Activated T-cell treated with anti-CD3 and anti-CD28 coated beads for 48 hours (primary cell): Measurements from ENCODE around the gene EPHB1.

ENCODE experiments used
- DNase-seq: peaks from one replicate; pipeline ENCODE4 v3.0.0-alpha.2; 2020; ENCODE audit warnings: low read depth

Gene EPHB1

DNA sequence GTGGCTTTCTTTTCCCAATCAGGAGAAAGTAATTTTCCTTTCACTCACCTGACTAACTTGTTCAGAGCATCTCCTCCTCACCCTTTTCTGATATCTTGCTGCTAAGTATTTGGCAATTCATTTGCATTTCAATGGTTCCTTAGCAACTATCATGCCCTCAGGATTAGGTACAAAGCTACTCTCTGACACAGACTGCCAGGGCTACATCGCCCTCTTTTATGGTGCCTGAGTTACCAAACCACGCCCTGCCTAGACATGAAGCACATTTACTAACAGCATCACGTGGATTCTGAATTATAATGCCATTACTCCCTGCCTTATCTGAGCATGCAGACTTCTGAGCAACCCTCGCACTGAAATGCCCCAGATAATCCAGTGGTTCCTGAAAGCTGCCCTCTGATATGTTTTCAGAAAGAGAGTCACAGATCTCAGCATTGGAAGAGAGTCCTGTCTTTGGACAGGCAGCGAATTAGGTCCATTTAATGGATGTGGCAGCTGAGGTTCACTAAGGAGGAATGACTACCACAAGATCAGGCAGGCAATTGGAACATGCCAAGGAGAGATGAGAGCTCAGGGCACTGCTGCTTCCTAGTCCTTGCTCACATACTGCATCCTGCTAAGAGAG lies 14.5 kb downstream of the EPHB1 start:
- no peak for DNase-seq

- DNase-seq = no peak
Observed at GRCh38 chr3:134810052-134810435, 15.0 kb downstream of the EPHB1 start.

DNA sequence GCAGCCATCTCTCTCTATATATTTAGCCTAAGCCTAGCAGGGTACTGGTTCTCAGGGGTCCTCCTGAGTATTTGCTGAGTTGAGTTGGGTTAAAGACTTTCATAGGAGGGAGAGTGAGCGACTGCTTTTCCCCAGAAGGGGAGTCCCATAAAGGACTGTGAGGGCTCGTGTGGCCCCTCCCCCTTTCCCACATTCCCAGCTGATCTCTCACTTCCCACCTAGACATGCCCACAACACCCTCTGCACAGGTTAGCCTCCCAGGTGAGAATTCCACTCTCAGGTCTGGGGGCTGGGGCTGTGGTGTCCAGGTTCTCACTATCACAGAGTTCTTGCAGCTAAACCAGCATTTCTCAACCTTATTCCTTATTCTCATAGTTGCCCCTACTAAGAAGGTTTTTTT lies 15.8 kb downstream of the EPHB1 start:
- no peak for DNase-seq

DNA sequence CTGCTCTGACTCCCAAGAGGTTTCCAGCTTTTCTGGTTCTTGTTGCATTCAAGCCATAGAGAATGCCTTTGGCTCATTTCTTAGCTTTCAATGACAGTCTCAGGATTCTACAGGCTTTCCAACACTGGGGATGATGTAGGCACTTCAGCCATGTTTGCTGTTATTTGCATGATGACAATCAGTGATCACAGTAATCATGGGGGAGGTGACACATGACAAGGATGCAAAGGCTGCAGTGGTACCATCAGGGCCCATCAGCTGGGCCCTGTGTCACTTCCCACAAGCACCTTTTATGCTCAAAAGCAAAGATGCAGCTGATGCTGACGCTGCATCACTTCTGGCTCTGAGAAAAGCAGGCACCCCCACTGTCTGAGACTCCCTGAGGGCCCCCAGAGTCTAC lies 18.6 kb downstream of the EPHB1 start:
- DNase-seq = no peak

DNA sequence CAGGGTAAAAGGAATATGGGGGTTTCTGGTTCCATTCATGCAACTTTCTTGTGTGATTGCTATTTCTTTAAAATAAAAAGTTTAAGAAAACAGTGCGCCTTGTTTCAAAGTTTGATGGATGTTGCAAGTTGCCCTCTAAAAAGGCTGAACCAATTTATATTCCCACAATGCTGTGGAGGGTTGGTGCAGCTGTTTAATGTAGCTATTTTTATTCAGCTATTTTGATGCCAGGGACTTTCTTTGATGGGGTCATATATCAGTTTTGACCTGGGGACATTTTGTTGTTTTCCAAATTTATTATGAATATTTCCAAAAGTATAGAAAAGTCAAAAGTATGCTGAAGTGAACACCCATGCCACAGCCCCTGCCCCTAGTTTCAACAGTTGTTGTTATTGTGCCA lies 20.5 kb downstream of the EPHB1 start:
- no peak for DNase-seq

GRCh38 chr3:134816623-134817022 lies 21.6 kb downstream of the EPHB1 start:
- no peak for DNase-seq

DNA sequence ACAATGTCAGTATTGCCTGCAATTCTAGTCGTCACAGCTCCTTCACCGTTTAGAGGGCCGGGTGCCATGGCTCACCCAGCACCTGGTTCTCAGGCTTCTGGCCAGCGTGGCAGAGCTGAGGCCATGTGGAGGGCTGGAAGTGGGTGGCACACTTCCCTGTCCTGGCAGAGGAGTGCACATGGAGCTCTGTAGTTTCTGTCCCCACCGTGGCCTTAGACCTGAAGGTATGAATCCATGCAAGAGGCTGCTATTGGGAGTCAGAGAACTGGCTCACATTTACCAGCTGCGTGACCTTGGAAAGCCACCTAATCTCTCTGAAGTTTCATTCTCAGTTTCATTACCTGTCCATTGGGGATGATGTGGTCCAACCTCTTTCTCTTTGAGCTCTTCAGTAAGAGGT lies 22.2 kb downstream of the EPHB1 start:
- no peak for DNase-seq

DNA sequence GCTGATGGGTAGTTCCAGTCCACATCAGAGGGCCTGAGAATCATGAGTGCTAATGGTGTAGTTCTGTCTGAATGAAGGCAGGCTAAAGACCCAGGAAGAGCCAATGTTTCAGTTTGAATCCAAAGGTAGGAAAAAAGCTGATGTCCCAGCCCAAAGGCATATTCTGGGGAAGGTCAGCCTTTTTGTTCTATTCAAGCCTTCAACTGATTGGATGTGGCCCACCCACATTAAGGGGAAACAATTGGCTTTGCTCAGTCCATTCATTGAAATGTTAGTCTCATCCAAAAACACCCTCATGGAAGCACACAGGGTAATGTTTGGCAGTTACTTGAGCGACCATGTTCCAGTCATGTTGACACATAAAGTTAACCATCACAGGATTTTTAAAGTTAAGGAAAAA lies 25.9 kb downstream of the EPHB1 start:
- DNase-seq = no peak

GRCh38 chr3:134822090-134822489 lies 27.0 kb downstream of the EPHB1 start:
- no peak for DNase-seq

DNA sequence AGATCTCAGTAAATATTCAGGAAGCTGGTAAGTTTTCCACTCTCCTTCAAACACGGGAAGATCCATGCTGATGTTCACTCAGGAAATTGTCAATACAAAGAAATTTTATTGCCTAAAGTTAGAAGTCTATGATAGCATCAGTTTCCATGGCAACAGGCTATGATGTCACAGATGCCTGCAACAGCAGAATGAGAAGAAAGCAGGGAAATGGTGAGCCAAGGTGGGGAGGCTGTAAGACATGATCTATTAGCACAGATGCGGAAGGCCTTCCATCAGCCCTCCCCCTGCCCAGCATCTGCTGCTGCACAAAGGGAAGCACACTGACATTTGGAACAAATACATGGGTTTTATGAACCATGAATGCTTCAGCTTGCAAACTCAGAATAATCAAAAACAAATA lies 28.6 kb downstream of the EPHB1 start:
- no peak for DNase-seq

DNA sequence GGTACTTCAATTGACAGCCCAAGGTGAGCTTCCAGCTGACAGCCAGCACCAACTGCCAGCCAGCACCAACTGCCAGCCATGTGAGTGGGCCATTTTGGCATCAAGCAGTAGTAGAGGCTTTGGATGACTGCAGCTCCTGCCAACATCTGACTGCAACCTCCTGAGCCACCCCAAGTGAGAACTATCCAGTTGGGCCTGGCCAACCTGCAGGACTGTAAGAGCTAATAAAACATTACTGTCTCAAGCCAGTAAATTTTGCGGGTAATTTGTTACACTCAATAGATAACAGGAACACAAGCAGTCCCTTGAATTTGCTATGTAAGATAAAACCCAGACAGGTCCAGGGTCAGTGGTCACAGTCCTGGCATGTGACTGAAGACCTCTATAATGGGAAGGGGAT lies 29.7 kb downstream of the EPHB1 start:
- no peak for DNase-seq

DNA sequence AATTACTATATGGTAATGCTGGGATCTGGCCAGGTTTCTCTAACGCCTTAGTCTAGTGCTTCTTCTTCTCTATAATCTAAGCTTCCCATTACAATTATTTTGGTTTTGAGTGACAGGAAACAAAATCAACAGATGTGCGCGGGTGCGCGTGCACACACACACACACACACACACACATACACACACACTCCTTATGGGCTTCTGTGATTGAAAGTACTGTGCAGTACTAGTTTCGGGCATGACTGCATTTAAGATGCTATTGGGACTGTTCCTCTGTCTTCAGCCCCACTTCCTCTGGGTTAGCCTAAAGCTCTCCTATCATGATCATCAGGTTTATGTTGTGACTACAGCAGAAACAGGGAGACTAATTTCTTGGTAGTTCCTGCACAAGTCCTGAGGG lies 32.2 kb downstream of the EPHB1 start:
- DNase-seq = no peak

DNA sequence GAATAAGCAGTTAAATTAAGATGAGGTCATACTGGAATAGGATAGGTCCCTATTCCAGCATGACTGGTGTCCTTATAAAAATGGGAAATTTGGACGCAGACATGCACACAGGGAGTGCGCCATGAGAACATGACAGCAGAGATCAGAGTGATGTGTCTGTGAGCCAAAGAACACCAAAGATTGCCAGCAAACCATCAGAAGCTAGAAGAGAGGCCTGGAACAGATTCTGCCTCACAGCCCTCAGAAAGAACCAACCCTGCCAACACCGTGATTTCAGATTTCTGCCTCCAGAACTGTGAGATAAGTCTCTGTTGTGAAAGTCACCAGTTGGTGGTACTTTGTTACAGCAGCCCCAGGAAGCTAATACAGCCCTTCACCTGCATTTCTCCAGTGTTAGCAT lies 34.7 kb downstream of the EPHB1 start:
- DNase-seq = no peak

GRCh38 chr3:134832585-134832984 lies 37.5 kb downstream of the EPHB1 start:
- DNase-seq = no peak

- DNase-seq = no peak
Observed at GRCh38 chr3:134833453-134834163, 38.5 kb downstream of the EPHB1 start.

DNA sequence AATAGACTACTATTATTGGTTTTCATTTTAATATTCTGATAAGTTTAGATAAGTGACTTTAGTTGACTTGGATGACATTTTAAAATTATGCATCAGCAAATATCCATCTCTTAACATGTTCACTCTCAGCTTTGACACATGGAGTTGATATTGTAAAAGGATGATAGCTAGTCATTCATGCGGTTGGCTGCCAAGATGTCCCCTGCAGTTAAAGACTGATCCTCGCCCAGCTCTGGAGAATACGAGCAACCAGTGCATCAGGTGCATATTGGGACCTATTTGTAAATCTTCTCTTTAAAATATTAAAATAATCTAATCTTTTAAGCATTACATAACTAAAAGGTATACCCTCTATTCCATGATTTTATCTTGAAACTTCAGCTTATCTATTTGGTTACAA lies 41.9 kb downstream of the EPHB1 start:
- no peak for DNase-seq

GRCh38 chr3:134838599-134838998 lies 43.5 kb downstream of the EPHB1 start:
- no peak for DNase-seq

DNA sequence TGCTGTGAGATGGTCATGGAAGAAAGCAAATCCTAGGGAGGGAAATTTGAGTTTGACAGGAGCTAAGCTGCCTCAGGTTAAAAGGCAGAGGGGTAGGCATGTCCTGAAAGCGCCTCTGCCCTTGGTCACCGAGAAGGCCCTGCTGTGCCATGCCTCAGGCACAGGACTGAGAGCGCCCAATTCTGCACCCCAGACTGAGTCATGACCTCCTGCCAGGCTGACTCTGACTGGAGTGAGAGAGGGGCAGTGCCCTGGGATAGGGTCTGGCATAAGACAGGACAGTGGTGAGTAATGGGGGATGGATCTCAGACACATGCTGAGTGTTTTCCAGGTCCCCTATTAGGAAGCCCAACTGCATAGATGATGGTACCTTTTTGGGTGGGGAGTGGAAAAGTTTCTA lies 44.4 kb downstream of the EPHB1 start:
- DNase-seq = no peak

DNA sequence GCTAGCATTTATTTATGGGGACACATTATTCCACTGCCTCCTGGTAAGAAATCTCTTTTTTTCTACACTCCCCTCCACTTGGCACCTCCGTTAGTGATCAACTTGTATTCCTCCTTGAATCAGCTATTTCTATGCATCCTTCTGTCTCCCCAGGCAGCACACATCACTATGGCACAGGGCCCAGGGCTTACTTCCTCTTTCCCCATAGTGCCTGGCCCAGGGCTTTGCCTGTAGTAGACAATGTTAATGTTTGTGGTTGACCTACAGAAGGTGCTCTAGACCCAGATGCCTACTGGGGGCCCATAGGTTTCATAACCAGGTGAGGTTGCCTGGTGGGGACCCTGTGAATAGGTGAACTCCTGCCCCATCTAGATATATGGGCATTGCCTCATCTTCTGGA lies 44.9 kb downstream of the EPHB1 start:
- no peak for DNase-seq

DNA sequence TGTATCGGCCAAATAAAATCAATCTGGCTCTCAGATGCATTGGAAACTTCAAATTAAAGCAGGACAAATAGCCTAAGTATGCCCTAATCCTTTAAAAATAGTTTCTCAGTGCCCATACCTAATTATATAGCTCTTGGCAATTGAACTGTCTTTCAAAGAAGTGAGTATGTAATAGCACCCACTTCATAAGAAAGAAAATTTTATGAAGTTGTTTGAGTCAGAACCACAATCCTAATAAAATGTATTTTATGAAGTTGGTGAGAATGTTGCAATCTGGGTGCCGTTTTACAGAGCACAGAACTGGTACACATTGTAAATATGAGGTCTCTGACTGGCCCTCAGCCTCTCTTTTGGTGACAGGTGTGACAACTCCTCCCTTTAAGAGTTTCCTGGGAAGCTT lies 45.4 kb downstream of the EPHB1 start:
- no peak for DNase-seq

DNA sequence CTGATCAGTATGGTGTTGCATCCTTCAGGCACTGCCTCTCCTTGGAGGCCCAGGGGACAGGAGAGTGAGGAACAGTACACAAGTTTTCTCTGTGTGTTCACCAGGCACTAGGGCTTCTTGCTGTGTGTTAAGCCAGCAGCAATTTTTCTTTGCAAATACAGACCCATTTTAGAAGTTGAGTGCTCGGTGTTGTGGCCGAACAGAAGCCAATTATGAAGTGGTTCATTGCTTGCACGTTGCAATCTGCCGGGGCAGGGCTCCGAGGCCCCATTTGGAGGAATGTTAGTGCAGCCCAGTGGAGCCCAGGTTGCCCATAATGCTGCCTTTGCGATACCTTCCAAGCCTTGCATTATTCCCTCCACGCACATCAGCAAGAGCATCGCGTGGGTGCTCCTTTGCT lies 51.0 kb downstream of the EPHB1 start:
- DNase-seq = no peak

GRCh38 chr3:134846911-134847317 lies 51.9 kb downstream of the EPHB1 start:
- no peak for DNase-seq

DNA sequence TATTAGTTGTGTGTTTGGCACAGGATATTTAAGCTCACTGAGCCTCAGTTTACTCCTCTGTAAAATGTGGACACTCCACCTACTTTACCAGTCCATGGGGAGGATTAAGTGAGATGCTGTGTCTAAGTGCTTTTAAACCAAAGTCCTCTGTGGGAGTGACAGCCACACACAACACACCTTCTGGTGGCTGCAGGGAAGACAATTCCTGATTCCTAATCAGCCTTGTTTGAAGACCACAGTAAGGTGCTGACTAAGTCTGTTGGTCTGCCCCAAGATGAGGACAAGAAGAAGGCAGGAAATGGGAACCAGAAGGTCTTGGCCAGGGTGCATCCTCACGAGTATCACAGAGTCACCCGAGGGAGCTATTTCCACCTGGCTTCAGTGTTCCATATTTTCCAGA lies 52.3 kb downstream of the EPHB1 start:
- no peak for DNase-seq

DNA sequence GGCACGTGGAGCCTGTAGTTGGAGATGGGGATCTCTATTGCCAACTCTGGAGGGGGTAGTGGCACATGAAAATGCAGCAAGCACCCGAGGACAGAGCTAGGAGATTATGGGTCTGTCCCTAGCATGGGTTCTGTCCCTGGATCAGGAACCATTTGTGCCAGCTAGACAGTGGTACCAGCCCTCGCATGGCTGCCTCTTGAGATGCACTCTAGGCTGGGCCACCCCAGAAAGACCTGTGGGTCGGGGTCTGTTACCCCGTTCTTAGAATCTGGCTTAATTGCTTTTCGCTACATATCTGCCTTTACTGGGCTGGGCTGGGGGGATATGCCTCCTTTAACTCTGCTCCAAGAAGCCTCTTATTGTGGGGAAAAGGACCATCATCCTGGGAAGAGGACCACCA lies 54.5 kb downstream of the EPHB1 start:
- DNase-seq = no peak
